IPS-15b (cell line): ENCODE data around the gene NFYB.
A peak's percentile ranks its signal among the peaks of the same experiment; 100 is the strongest.
"Not testable (repeated sequence)": the region's sequence is repeated elsewhere in the genome, so short reads cannot be mapped to it uniquely, and the experiment has no call there.

Source experiments
- H3K27me3 ChIP-seq: one replicate; pipeline ENCODE4 v1.6.1; 2013; ENCODE audit warnings: low read length; ENCODE audit not compliant: control insufficient read depth, insufficient read depth
- H3K36me3 ChIP-seq: one replicate; pipeline ENCODE4 v1.6.1; 2013; ENCODE audit warnings: low read length; ENCODE audit not compliant: control insufficient read depth, insufficient read depth
- H3K4me1 ChIP-seq: one replicate; pipeline ENCODE4 v1.6.1; 2013; ENCODE audit warnings: mild to moderate bottlenecking, low read length; ENCODE audit not compliant: control insufficient read depth, insufficient read depth
- H3K4me3 ChIP-seq: one replicate; pipeline ENCODE4 v1.5.1; 2013; ENCODE audit warnings: low read depth, low read length
- H3K9ac ChIP-seq: one replicate; pipeline ENCODE4 v1.6.1; 2013; ENCODE audit warnings: low read depth, mild to moderate bottlenecking, low read length
- H3K9me3 ChIP-seq: one replicate; pipeline ENCODE4 v1.6.1; 2013; ENCODE audit warnings: mild to moderate bottlenecking, low read length; ENCODE audit not compliant: control insufficient read depth, insufficient read depth

NFYB gene

DNA sequence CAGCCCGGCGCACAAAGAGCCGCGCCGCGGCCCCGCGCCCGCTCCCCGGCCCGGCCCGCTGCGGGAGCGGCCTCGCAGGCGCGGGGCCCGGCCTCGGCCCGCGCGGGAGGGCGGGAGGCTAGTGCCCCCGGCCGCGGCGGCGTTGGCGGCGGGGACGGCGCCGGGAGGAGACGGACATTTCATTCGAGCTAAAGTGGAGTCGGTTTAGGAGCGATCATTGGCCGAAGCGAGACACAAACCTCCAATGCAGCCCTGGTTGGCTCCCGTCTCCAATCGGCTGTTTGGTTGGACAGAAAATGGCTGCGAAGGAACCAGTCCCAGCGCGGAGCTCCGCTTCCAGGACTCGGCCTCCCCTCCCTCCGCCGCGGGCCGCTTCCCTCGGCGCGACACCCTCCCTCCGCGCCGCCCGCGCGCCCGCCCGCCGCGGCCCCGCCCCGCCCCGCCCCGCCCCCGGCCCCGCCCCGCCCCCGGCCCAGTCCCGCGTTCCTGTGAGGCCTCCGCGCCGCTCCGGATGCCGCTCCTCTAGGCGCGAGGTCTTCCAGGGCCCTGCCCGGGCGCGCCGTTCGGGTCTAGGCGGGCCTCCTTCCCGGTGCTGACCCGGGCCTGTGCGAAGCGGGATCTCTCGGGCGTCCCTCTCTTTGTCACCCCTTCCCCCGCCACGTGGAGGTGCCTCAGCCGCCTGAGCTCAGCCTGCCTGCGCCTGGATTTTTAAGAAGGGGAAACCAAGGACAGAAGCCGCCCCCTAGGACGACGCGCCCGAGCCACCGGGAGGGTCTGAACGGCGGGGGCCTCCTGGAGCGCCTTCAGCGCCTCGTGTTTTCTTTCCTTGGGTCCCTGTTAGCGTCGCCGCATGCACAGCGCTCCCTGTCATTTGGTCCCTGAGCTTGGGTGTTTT, at the start of gene NFYB:
NFYB (minus strand) TSS at position 309 of the 895 bp plus-strand sequence. CDS start 2,757 bp downstream, outside the sequence.
- H3K27me3 ChIP-seq, result no peaks in the 10 kb centered on the region
- H3K9ac ChIP-seq, result peak within 1 kb of the TSS; percentile 89

DNA sequence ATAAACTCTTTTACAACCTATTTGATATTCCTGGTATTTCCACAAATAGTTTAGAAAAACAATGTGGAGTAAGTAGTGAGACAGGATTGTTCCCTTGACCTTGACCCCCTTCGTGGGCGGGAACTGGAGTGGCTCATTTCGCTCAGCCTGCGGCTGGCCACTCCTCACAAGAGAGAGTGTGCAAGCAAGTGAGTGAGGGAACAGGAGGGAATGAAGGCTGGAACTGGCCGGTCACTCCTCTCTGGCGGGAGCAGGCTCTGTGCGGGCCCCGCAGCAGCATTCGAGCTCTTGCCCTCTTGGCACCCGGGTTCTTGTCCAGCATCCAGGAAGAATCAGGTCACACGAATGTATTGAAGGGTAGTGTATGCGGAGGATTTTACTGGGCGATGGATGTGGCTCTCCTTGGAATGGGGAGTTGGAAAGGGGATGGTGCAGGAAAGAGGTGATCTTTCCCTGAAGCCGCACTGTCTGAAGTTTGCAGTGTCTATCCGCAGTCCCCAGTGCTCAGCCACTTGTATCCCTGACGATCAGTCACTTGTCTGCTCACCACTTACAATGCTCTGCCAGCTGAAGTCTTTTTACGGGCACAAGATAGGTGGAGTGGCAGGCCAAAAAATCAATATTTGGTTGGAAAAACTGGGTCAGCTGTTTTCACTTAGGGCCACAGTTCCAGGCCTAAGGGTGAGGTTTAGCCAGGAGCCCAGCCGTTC, 49.6 kb upstream of the NFYB start:
- Histone ChIP-seq H3K9ac (no peak overlapping the region), H3K27me3 (no peaks in the 10 kb centered on the region), H3K9me3 (peaks cover 7% of the 10 kb centered on the region), H3K36me3 (no peaks in the 10 kb centered on the region), H3K4me1 (no peaks in the 10 kb centered on the region), H3K4me3 (no peak overlapping the region)

More for the DNA sequence above, at the start of gene NFYB:
- Histone ChIP-seq H3K4me3 (peak within 1 kb of the TSS; percentile 73), H3K4me1 (peaks cover 10% of the 10 kb centered on the region), H3K9me3 (no peaks in the 10 kb centered on the region), H3K36me3 (no peaks in the 10 kb centered on the region)

DNA sequence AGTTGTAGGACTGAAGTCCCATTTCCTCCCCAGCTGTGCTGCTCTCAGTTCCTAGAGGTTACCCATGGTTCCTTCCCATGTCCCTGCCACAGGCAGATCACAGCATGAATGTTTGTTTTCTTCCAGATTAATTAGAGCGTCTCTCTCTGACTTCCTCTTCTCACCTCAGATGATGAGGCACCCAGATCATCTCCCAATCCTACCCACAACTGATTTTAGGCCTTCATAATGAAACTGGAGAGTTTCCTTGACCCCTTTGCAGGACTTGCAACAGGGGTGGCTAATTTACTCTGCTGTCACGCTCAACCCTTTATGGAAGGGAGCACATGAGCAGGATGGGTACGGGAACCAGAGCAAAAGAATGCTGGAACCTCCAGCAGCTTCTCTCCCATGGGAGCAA, 45.4 kb upstream of the NFYB start:
- Histone ChIP-seq H3K9ac (no peak overlapping the region), H3K4me3 (no peak overlapping the region), H3K9me3 (peaks cover 7% of the 10 kb centered on the region), H3K4me1 (no peaks in the 10 kb centered on the region), H3K27me3 (no peaks in the 10 kb centered on the region), H3K36me3 (no peaks in the 10 kb centered on the region)

DNA sequence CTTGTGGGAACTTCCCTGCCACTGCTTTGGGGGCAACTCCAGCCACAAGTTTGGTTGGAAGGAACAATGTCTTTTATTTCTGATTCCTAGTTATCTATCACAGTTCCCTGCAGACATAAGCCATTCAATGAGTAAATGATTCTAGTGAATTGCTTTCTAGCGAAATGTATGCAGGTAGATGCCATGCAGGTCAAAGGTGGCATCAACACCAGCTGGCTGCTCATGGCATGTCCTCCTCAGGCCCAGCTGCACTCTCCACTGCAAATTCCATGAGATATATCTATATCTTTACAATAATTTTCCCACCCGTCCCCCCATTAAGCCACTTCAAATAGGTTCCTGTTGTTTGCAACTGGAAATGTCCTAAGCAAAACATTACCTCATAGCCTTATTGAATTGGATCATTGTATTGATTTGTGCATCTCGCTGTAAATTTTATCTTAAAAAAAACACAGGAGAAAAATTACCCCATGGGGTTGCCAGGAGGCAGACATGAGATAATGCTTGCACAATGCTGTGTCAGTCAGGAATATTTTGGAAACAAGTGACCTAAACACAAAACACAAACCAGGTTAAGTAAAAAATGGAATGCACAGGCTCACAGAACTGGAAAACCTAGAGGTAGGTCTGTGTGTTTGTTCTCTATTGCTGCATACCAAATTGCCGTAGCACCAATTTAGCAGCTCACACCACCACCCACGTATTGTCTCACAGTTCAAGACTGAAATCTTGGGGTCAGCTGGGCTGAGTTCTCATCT, 44.8 kb upstream of the NFYB start:
- H3K9me3 ChIP-seq, result peaks cover 7% of the 10 kb centered on the region
- no peaks in the 10 kb centered on the region for H3K36me3 ChIP-seq
- no peak overlapping the region for H3K9ac ChIP-seq
- H3K4me1 ChIP-seq, result no peaks in the 10 kb centered on the region
- H3K27me3 ChIP-seq, result no peaks in the 10 kb centered on the region
- H3K4me3 ChIP-seq, result no peak overlapping the region

DNA sequence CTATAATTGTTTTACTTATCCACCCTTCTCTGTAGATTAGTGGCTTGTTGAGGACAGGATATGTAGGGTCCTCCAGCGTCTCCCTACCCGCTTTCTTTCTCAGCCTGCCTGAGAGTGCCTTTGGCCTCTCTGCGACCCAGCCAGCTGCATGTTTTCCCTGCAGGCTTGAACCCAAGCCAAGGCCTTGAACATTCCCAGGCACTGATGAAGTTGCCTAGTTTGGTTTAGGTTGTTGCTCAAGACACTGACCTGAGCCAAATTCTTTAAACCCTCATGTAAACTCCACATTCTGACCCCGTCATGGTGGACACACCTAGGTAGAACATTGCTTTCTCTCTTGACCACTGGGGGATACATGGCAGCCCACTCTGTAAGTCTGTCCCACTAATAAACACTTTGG, 44.1 kb upstream of the NFYB start:
- Histone ChIP-seq H3K27me3 (no peaks in the 10 kb centered on the region), H3K36me3 (no peaks in the 10 kb centered on the region), H3K9ac (no peak overlapping the region), H3K4me3 (no peak overlapping the region), H3K4me1 (no peaks in the 10 kb centered on the region), H3K9me3 (peaks cover 7% of the 10 kb centered on the region)

DNA sequence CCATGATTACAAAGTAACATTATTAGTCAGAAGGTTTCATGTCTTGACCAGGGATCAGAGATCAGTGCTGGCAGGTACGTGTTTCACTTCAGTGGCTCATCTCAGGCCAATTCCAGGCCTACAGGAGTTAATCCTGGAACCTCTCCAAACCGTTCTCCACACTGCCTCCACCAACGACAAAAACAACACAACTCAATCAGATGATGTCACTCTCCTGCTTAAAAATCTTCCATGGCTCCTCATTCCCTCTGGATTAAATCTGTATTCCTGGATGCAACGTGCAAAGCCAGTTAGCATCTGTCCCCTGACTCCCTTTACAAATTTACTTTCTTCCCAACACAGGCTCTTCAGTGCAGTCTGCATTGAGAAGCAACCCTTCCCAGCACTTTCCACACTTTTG, 43.3 kb upstream of the NFYB start:
- no peaks in the 10 kb centered on the region for H3K4me1 ChIP-seq
- H3K36me3 ChIP-seq, result no peaks in the 10 kb centered on the region
- H3K4me3 ChIP-seq, result no peak overlapping the region
- peaks cover 7% of the 10 kb centered on the region for H3K9me3 ChIP-seq
- H3K9ac ChIP-seq, result no peak overlapping the region
- H3K27me3 ChIP-seq, result no peaks in the 10 kb centered on the region

GRCh38 chr12:104180374-104180773, 42.4 kb upstream of the NFYB start:
- Histone ChIP-seq H3K4me3 (no peak overlapping the region), H3K27me3 (no peaks in the 10 kb centered on the region), H3K4me1 (no peaks in the 10 kb centered on the region), H3K36me3 (no peaks in the 10 kb centered on the region), H3K9me3 (peaks cover 7% of the 10 kb centered on the region), H3K9ac (no peak overlapping the region)

DNA sequence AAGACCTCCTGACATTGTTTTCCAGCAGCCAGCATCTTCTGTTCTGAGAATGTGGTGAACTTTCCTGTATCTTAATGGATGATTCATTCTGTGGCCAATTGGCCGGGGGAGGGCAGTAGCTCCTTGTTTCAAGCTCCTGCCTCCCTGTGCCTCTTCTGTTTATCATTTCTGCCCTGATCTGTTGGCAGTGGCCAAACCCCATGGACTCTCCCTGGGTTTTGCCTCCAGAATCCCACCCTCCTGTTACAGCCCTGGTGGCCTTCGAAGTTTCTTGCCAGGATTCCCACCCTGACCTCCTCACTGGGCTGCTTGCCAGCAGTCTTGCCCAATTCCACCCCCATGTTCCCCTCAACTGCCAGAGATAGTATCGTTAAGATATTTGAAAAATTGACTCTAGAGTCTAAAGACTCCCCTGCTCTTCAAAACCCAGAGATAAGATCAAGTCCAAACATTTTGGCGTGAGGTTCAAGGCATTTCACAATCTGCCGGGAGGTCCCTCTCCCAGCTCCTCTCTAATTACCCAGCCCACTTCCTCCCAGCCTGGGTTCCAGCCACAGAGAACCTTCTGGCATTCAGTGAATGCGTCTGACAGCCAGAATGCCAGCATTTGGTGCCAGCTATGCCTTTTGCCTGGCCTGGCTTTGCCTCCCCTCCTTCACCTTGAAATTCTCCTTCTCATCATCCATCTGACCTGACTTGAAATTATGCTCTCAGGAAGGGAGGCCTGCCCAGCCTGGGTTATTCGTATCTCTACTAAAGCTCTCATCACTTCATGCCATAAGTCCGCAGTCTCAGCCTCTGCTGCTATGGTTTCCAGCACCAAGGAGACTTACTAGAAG, 39.9 kb upstream of the NFYB start:
- no peak overlapping the region for H3K4me3 ChIP-seq
- H3K9ac ChIP-seq, result no peak overlapping the region

GRCh38 chr12:104177336-104177662, 39.3 kb upstream of the NFYB start:
- Histone ChIP-seq H3K4me1 (peaks cover 2% of the 10 kb centered on the region), H3K27me3 (no peaks in the 10 kb centered on the region), H3K9ac (no peak overlapping the region), H3K36me3 (no peaks in the 10 kb centered on the region), H3K9me3 (no peaks in the 10 kb centered on the region), H3K4me3 (no peak overlapping the region)

More for the DNA sequence above, 39.9 kb upstream of the NFYB start:
- no peaks in the 10 kb centered on the region for H3K9me3 ChIP-seq
- H3K4me1 ChIP-seq, result no peaks in the 10 kb centered on the region
- H3K36me3 ChIP-seq, result no peaks in the 10 kb centered on the region
- H3K27me3 ChIP-seq, result no peaks in the 10 kb centered on the region

DNA sequence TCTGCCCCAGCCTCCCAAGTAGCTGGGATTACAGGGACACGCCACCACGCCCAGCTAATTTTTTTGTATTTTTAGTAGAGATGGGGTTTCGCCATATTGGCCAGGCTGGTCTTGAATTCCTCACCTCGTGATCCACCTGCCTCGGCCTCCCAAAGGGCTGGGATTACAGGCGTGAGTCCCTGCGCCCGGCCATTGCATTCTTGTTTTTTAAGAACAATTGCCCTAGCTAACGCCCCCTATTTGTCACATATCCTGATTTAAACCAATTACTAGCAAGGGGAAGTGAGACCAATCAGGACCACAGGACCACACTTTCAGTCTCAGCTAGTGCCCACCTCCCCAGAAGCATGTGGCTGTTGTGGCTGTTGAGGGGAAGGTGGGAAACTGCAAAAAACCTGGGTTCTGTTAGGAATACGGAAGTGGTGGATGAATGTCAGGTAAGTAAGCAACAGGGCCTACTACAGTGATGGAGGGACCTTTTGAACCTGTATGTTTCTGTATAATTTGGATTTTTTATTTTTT, 37.8 kb upstream of the NFYB start:
- Histone ChIP-seq H3K4me1 (peaks cover 5% of the 10 kb centered on the region), H3K4me3 (no peak overlapping the region), H3K9me3 (no peaks in the 10 kb centered on the region), H3K36me3 (no peaks in the 10 kb centered on the region), H3K9ac (no peak overlapping the region), H3K27me3 (no peaks in the 10 kb centered on the region)

GRCh38 chr12:104173804-104174203, 35.8 kb upstream of the NFYB start:
- not testable (repeated sequence) for H3K4me3 ChIP-seq, H3K4me1 ChIP-seq, H3K36me3 ChIP-seq, H3K9ac ChIP-seq, H3K27me3 ChIP-seq, H3K9me3 ChIP-seq
